A673 (cell line): Measurements from ENCODE around the gene ZNF688.

Experiments
- CTCF ChIP-seq: fragments of 300-800, 200-600 bp; sonication (generic); conservative IDR thresholded peaks from 2 replicates; pipeline ENCODE4 v1.5.1; 2017; ENCODE audit warnings: low read depth, mild to moderate bottlenecking, antibody characterized with exemption, low read length, moderate library complexity, mixed read lengths
- EZH2 ChIP-seq: fragments of 200-600 bp; sonication (generic); IDR thresholded peaks from 2 replicates; pipeline ENCODE4 v1.6.1; 2017; ENCODE audit warnings: borderline replicate concordance, low read depth, mild to moderate bottlenecking, mixed read lengths, antibody characterized with exemption, low read length; ENCODE audit not compliant: poor library complexity, severe bottlenecking

- TF ChIP-seq CTCF (no peak), EZH2 (no peak)
These were observed 25.4 kb downstream of the ZNF688 start for GRCh38 chr16:30546115-30546514.
